Astrocyte (in vitro differentiated cells and primary cell): ENCODE measurements around the gene ZNF618. TPM values are rescaled to one million over a fixed set of nuclear protein-coding genes. Genes with fewer than 3 reads are reported as not detected.

ENCODE experiments used
- DNase-seq: peaks from one replicate; pipeline ENCODE4 v3.0.0-alpha.2; 2010; ENCODE audit warnings: low read depth
- FAIRE-seq: peaks from 2 replicates; lab custom pipeline; 2011; peaks lifted over from hg19 to GRCh38; lab: Jason Lieb, UNC
- H2AFZ ChIP-seq: 2 replicates; pipeline ENCODE4 v1.6.0; 2012; ENCODE audit warnings: low read depth, low read length, inconsistent platforms
- H3K27ac ChIP-seq: 2 replicates; pipeline ENCODE4 v1.5.1; 2011; ENCODE audit warnings: low read depth, low read length, inconsistent platforms
- H3K27me3 ChIP-seq: 2 replicates; pipeline ENCODE4 v1.6.0; 2011; ENCODE audit warnings: low read length, inconsistent platforms; ENCODE audit not compliant: insufficient read depth
- H3K36me3 ChIP-seq: 2 replicates; pipeline ENCODE4 v1.5.1; 2011; ENCODE audit warnings: low read length, inconsistent platforms; ENCODE audit not compliant: insufficient read depth
- H3K4me1 ChIP-seq: 2 replicates; pipeline ENCODE4 v1.5.1; 2011; ENCODE audit warnings: low read length, inconsistent platforms; ENCODE audit not compliant: insufficient read depth
- H3K4me2 ChIP-seq: 2 replicates; pipeline ENCODE4 v1.6.0; 2012; ENCODE audit warnings: low read length, inconsistent platforms
- H3K4me3 ChIP-seq: 2 replicates; pipeline ENCODE4 v1.5.1; 2011; ENCODE audit warnings: low read depth, mild to moderate bottlenecking, low read length, inconsistent platforms; ENCODE audit not compliant: insufficient read depth
- H3K79me2 ChIP-seq: 2 replicates; pipeline ENCODE4 v1.6.0; 2012; ENCODE audit warnings: mild to moderate bottlenecking, low read length, inconsistent platforms; ENCODE audit not compliant: insufficient read depth
- H3K9ac ChIP-seq: 2 replicates; pipeline ENCODE4 v1.6.0; 2012; ENCODE audit warnings: mild to moderate bottlenecking, low read length, inconsistent platforms
- H3K9me3 ChIP-seq: 2 replicates; pipeline ENCODE4 v1.5.1; 2012; ENCODE audit warnings: low read depth, mild to moderate bottlenecking, low read length, inconsistent platforms; ENCODE audit not compliant: insufficient read depth
- H4K20me1 ChIP-seq: 2 replicates; pipeline ENCODE4 v1.6.0; 2012; ENCODE audit warnings: low read length, inconsistent platforms; ENCODE audit not compliant: insufficient read depth
- H3K27ac Mint-ChIP-seq: one replicate; pipeline ENCODE4 v1.8.0; 2021; ENCODE audit warnings: mild to moderate bottlenecking, mixed read lengths; ENCODE audit not compliant: unreplicated experiment
- H3K27me3 Mint-ChIP-seq: one replicate; pipeline ENCODE4 v1.8.0; 2021; ENCODE audit warnings: low read depth, mixed read lengths; ENCODE audit not compliant: unreplicated experiment
- H3K36me3 Mint-ChIP-seq: one replicate; pipeline ENCODE4 v1.8.0; 2021; ENCODE audit warnings: low read depth, mixed read lengths; ENCODE audit not compliant: unreplicated experiment
- H3K4me1 Mint-ChIP-seq: one replicate; pipeline ENCODE4 v1.8.0; 2021; ENCODE audit warnings: low read depth, mixed read lengths; ENCODE audit not compliant: unreplicated experiment
- H3K4me3 Mint-ChIP-seq: one replicate; pipeline ENCODE4 v1.8.0; 2021; ENCODE audit warnings: mild to moderate bottlenecking, moderate library complexity, mixed read lengths; ENCODE audit not compliant: unreplicated experiment
- H3K9me3 Mint-ChIP-seq: one replicate; pipeline ENCODE4 v1.8.0; 2021; ENCODE audit warnings: mild to moderate bottlenecking, mixed read lengths; ENCODE audit not compliant: unreplicated experiment
- EZH2 ChIP-seq: IDR thresholded peaks from 2 replicates; pipeline ENCODE4 v1.6.1; 2012; ENCODE audit warnings: mild to moderate bottlenecking, low read length, inconsistent platforms; ENCODE audit not compliant: insufficient read depth
- total RNA-seq: library from RNA; stranded (reverse); gene quantifications from 2 replicates; pipeline ENCODE4 v1.2.1, GENCODE V29; 2021
- TF ChIP-seq, protein P1 (sequence below): IDR thresholded peaks from 2 replicates; pipeline ENCODE4 v1.5.1; 2011; ENCODE audit warnings: low read depth, mild to moderate bottlenecking, inconsistent platforms, low read length, moderate library complexity; ENCODE audit not compliant: insufficient read depth

ZNF618 gene
- total RNA-seq, 1 donor from 2014 or later, result 30.1 TPM

DNA sequence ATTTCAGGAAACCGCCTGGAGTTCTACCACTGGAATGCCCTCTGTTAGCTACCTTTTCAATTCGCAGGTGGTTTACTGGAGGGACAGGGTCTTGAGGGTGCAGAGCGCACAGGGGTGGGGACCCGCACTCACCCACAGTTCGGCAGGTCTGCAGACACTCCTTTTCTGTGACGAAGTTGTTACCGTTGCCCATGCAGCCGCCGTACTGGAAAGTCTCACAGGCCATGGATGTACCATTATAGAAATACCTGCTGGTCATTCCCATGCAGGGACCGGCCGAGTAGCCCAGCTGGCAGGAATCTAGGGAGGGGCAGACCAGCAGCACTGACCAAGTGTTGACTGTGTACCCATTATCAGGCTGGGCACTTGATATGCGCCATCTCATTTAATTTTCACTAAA lies 185.2 kb downstream of the ZNF618 start:
- H3K36me3 ChIP-seq, result no peaks in the 10 kb centered on the region
- Mint-ChIP-seq H3K27me3 (peaks cover 20% of the 10 kb centered on the region), H3K4me1 (no peaks in the 10 kb centered on the region), H3K4me3 (no peak overlapping the region), H3K27ac (no peak overlapping the region), H3K36me3 (peaks cover 7% of the 10 kb centered on the region), H3K9me3 (peaks cover 7% of the 10 kb centered on the region)
- H3K27me3 ChIP-seq, result peaks cover 7% of the 10 kb centered on the region
- no peaks in the 10 kb centered on the region for H3K79me2 ChIP-seq
- H3K9me3 ChIP-seq, result no peaks in the 10 kb centered on the region
- no peak overlapping the region for H3K27ac ChIP-seq
- DNase-seq, result no peak
- no peak overlapping the region for H3K4me3 ChIP-seq
- no peak for FAIRE-seq
- TF ChIP-seq, protein P1, sequence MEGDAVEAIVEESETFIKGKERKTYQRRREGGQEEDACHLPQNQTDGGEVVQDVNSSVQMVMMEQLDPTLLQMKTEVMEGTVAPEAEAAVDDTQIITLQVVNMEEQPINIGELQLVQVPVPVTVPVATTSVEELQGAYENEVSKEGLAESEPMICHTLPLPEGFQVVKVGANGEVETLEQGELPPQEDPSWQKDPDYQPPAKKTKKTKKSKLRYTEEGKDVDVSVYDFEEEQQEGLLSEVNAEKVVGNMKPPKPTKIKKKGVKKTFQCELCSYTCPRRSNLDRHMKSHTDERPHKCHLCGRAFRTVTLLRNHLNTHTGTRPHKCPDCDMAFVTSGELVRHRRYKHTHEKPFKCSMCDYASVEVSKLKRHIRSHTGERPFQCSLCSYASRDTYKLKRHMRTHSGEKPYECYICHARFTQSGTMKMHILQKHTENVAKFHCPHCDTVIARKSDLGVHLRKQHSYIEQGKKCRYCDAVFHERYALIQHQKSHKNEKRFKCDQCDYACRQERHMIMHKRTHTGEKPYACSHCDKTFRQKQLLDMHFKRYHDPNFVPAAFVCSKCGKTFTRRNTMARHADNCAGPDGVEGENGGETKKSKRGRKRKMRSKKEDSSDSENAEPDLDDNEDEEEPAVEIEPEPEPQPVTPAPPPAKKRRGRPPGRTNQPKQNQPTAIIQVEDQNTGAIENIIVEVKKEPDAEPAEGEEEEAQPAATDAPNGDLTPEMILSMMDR, result no peak
- no peak overlapping the region for H2AFZ ChIP-seq
- H4K20me1 ChIP-seq, result no peaks in the 10 kb centered on the region
- no peaks in the 10 kb centered on the region for H3K4me1 ChIP-seq
- H3K4me2 ChIP-seq, result no peak overlapping the region
- no peak overlapping the region for H3K9ac ChIP-seq

DNA sequence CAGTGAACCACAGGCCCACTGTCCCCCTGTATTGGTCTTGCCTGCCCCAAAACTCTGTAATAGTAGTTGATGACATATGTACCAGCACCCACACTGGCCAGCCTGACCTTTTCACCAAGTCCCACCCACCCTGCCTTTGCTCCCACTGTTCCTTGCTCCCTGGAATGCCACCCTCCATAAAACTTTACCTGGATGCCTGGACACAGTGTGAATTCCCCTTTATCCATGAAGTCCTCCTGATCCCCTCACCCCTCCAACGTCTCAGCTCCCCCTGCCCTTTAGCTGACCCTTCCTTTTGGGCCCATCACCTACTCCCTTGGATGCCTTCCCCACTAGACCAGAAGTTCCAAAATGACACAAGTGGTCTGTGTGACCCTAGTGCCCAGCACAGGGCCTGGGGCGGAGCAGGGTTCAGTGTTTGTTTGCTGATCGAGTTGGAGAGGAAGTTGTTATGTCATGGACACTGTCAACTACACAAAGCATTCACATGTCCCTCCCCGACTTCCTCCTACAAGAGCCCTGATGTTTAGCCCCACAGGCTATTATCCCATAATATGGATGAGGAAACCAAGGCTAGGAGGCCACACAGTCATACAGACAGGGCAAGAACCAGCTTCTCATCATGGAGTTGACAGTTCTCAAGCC lies 185.8 kb downstream of the ZNF618 start:
- DNase-seq, result no peak
- no peaks in the 10 kb centered on the region for H3K36me3 ChIP-seq
- H3K4me1 ChIP-seq, result no peaks in the 10 kb centered on the region
- no peak overlapping the region for H3K27ac Mint-ChIP-seq
- no peak overlapping the region for H2AFZ ChIP-seq
- peaks cover 7% of the 10 kb centered on the region for H3K27me3 ChIP-seq
- H3K4me3 ChIP-seq, result no peak overlapping the region
- H3K27ac ChIP-seq, result no peak overlapping the region
- peaks cover 24% of the 10 kb centered on the region for H3K27me3 Mint-ChIP-seq
- no peak overlapping the region for H3K4me3 Mint-ChIP-seq
- H3K4me1 Mint-ChIP-seq, result no peaks in the 10 kb centered on the region
- TF ChIP-seq EZH2, result no peak
- TF ChIP-seq, protein P1, result no peak
- no peaks in the 10 kb centered on the region for H3K79me2 ChIP-seq
- H4K20me1 ChIP-seq, result no peaks in the 10 kb centered on the region
- H3K9me3 ChIP-seq, result no peaks in the 10 kb centered on the region
- peaks cover 7% of the 10 kb centered on the region for H3K9me3 Mint-ChIP-seq
- H3K4me2 ChIP-seq, result no peak overlapping the region
- no peak for FAIRE-seq
- no peak overlapping the region for H3K9ac ChIP-seq
- H3K36me3 Mint-ChIP-seq, result peaks cover 7% of the 10 kb centered on the region

DNA sequence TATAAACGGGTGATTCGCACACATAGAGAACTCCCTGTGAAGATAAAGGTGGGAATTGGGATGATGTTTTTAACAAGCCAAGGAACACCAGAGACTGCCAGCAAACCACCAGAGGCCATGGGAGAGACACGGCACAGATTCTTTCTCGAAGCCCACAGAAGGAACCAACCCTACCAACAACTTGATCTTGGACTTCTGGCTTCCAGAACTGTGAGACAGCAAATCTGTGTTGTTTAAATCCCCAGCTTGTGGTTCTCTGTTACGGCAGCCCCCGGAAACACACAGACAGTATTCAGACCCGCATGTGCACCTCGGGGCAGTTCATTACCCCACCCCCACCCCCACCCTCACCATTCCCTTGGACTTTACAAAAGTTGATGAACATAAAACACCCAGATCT lies 189.2 kb downstream of the ZNF618 start:
- no peak for FAIRE-seq
- peak overlapping the region; percentile 31 for H3K27ac Mint-ChIP-seq
- H2AFZ ChIP-seq, result no peak overlapping the region
- H3K27me3 ChIP-seq, result peaks cover 7% of the 10 kb centered on the region
- no peaks in the 10 kb centered on the region for H3K4me1 Mint-ChIP-seq
- no peaks in the 10 kb centered on the region for H3K36me3 ChIP-seq
- TF ChIP-seq, protein P1, result no peak
- no peak for TF ChIP-seq EZH2
- no peak overlapping the region for H3K4me3 ChIP-seq
- no peaks in the 10 kb centered on the region for H3K9me3 ChIP-seq
- DNase-seq, result no peak
- H3K9me3 Mint-ChIP-seq, result peaks cover 7% of the 10 kb centered on the region
- peaks cover 2% of the 10 kb centered on the region for H3K36me3 Mint-ChIP-seq
- H4K20me1 ChIP-seq, result no peaks in the 10 kb centered on the region
- H3K4me3 Mint-ChIP-seq, result no peak overlapping the region
- no peak overlapping the region for H3K4me2 ChIP-seq
- no peak overlapping the region for H3K9ac ChIP-seq
- peaks cover 30% of the 10 kb centered on the region for H3K27me3 Mint-ChIP-seq
- no peaks in the 10 kb centered on the region for H3K79me2 ChIP-seq
- no peaks in the 10 kb centered on the region for H3K4me1 ChIP-seq
- H3K27ac ChIP-seq, result no peak overlapping the region
